ENCODE results near the gene FBXO4.

FBXO4 gene

DNA sequence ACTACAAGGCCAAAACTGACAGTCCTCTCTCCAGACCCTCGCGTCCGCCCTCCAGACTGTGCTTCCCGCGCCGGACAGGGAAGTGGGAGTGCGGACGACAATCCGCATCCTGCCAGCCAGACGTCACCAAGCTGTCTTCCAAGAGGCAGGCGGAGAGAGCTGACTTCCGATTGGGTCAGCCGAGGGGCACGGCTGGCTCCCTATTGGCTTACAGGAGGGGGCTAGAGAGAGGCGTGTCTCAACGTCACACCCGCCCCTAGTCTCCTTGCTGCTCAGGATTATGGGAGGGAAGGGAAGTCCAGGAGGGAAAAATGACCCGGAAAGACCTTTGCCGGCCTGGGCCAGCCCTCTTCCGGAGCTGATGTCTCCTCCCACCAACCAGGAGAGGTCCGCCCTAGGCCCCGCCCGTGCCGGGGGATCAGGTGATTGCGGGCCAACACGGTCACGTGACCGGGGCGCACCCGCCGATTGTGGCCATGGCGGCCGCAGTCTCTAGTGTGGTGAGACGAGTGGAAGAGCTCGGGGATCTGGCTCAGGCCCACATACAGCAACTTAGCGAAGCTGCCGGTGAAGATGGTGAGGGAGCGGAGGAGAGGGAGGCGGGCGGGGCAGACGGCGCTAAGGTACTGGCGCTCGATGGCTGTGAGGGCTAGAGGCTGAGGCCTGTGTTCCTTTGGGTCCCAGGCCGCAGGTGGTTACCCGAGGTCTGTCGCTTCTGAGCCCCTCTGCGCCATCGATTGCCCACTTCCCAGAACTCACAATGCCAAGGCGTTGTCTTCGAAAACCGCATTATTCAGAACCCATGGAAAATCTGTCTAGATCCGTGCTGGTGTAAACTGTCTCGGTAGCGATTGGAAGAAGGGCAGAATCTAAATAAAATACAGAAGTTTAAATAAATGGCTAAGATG, 20.9 kb upstream of the FBXO4 start, which contains the start of gene RIMOC1 (continued):
- TF ChIP-seq ZNF335 (tag by site-specific recombination; conservative IDR thresholded peaks at IDR 0.05) = peak; percentile 70
- TF ChIP-seq ELK4 (IDR thresholded peaks at IDR 0.05; ENCODE audit: borderline replicate concordance, low read depth, low read length) = peak; percentile 98
- peak; percentile 97 for TF ChIP-seq KLF8 (tag by site-specific recombination; IDR thresholded peaks at IDR 0.05)
- TF ChIP-seq, protein P1, sequence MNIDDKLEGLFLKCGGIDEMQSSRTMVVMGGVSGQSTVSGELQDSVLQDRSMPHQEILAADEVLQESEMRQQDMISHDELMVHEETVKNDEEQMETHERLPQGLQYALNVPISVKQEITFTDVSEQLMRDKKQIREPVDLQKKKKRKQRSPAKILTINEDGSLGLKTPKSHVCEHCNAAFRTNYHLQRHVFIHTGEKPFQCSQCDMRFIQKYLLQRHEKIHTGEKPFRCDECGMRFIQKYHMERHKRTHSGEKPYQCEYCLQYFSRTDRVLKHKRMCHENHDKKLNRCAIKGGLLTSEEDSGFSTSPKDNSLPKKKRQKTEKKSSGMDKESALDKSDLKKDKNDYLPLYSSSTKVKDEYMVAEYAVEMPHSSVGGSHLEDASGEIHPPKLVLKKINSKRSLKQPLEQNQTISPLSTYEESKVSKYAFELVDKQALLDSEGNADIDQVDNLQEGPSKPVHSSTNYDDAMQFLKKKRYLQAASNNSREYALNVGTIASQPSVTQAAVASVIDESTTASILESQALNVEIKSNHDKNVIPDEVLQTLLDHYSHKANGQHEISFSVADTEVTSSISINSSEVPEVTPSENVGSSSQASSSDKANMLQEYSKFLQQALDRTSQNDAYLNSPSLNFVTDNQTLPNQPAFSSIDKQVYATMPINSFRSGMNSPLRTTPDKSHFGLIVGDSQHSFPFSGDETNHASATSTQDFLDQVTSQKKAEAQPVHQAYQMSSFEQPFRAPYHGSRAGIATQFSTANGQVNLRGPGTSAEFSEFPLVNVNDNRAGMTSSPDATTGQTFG (tag by site-specific recombination; IDR thresholded peaks at IDR 0.05; ENCODE audit: borderline replicate concordance) = no peak
- TF ChIP-seq ZNF677 (tag by site-specific recombination; IDR thresholded peaks at IDR 0.05) = no peak
- TF ChIP-seq ZFP3 (tag by site-specific recombination; IDR thresholded peaks at IDR 0.05; ENCODE audit: low read depth) = no peak
- TF ChIP-seq ZNF10 (tag by site-specific recombination; IDR thresholded peaks at IDR 0.05) = no peak
- no peak for TF ChIP-seq ZNF274 (IDR thresholded peaks at IDR 0.05; ENCODE audit: low read length)
- TF ChIP-seq ZNF274 (tag by site-specific recombination; IDR thresholded peaks at IDR 0.05; ENCODE audit: borderline replicate concordance) = no peak
- TF ChIP-seq, protein P2, sequence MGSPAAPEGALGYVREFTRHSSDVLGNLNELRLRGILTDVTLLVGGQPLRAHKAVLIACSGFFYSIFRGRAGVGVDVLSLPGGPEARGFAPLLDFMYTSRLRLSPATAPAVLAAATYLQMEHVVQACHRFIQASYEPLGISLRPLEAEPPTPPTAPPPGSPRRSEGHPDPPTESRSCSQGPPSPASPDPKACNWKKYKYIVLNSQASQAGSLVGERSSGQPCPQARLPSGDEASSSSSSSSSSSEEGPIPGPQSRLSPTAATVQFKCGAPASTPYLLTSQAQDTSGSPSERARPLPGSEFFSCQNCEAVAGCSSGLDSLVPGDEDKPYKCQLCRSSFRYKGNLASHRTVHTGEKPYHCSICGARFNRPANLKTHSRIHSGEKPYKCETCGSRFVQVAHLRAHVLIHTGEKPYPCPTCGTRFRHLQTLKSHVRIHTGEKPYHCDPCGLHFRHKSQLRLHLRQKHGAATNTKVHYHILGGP (tag by site-specific recombination; IDR thresholded peaks at IDR 0.05) = no peak
- TF ChIP-seq ZNF112 (tag by site-specific recombination; IDR thresholded peaks at IDR 0.05) = no peak
- TF ChIP-seq ZBTB8A (tag by site-specific recombination; IDR thresholded peaks at IDR 0.05) = peak; percentile 60; the same call in 1 of the 2 replicates
- TF ChIP-seq, protein P3, sequence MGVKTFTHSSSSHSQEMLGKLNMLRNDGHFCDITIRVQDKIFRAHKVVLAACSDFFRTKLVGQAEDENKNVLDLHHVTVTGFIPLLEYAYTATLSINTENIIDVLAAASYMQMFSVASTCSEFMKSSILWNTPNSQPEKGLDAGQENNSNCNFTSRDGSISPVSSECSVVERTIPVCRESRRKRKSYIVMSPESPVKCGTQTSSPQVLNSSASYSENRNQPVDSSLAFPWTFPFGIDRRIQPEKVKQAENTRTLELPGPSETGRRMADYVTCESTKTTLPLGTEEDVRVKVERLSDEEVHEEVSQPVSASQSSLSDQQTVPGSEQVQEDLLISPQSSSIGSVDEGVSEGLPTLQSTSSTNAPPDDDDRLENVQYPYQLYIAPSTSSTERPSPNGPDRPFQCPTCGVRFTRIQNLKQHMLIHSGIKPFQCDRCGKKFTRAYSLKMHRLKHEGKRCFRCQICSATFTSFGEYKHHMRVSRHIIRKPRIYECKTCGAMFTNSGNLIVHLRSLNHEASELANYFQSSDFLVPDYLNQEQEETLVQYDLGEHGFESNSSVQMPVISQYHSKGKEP (tag by site-specific recombination; IDR thresholded peaks at IDR 0.05) = no peak
- no peak for TF ChIP-seq ZNF362 (tag by site-specific recombination; IDR thresholded peaks at IDR 0.05)
- TF ChIP-seq ZBTB48 (tag by site-specific recombination; IDR thresholded peaks at IDR 0.05) = no peak
- TF ChIP-seq ZNF510 (tag by site-specific recombination; IDR thresholded peaks at IDR 0.05; ENCODE audit: insufficient replicate concordance) = no peak
- no peak for TF ChIP-seq ZNF626 (tag by site-specific recombination; IDR thresholded peaks at IDR 0.05)
- no peak for TF ChIP-seq ZNF830 (tag by site-specific recombination; IDR thresholded peaks at IDR 0.05; ENCODE audit: low read depth)
- peak; percentile 47; the same call in 1 of the 2 replicates for TF ChIP-seq GLIS2 (tag by site-specific recombination; IDR thresholded peaks at IDR 0.05)
- 0 out of 2 replicates have a peak, but pooled peaks have one; percentile 29 for TF ChIP-seq ZSCAN16 (tag by site-specific recombination; IDR thresholded peaks at IDR 0.05)
- no peak for TF ChIP-seq ZNF530 (tag by site-specific recombination; IDR thresholded peaks at IDR 0.05; ENCODE audit: low read depth)
- peak; percentile 54; the same call in 1 of the 2 replicates for TF ChIP-seq ZSCAN30 (tag by site-specific recombination; IDR thresholded peaks at IDR 0.05)
- TF ChIP-seq ZNF391 (tag by site-specific recombination; IDR thresholded peaks at IDR 0.05; ENCODE audit: borderline replicate concordance, low read depth) = peak; percentile 77; the same call in 1 of the 2 replicates
- TF ChIP-seq MZF1 (tag by site-specific recombination; IDR thresholded peaks at IDR 0.05; ENCODE audit: borderline replicate concordance) = peak; percentile 25; the same call in 1 of the 2 replicates
- TF ChIP-seq ZNF133 (tag by site-specific recombination; IDR thresholded peaks at IDR 0.05) = no peak
- no peak for TF ChIP-seq TRIM28 (IDR thresholded peaks at IDR 0.05; ENCODE audit: borderline replicate concordance, low read length)
- TF ChIP-seq SCRT1 (tag by site-specific recombination; IDR thresholded peaks at IDR 0.05; ENCODE audit: borderline replicate concordance) = peak; percentile 95
- TF ChIP-seq RBAK (tag by site-specific recombination; IDR thresholded peaks at IDR 0.05) = no peak

Data from HEK293 (cell line).